Measurements from ENCODE around the gene LILRA6. TPM values are rescaled to one million over a fixed set of nuclear protein-coding genes. Genes with fewer than 3 reads are reported as not detected.

Gene LILRA6
- total RNA-seq, 1 donor from 2014 or later: not detected

DNA sequence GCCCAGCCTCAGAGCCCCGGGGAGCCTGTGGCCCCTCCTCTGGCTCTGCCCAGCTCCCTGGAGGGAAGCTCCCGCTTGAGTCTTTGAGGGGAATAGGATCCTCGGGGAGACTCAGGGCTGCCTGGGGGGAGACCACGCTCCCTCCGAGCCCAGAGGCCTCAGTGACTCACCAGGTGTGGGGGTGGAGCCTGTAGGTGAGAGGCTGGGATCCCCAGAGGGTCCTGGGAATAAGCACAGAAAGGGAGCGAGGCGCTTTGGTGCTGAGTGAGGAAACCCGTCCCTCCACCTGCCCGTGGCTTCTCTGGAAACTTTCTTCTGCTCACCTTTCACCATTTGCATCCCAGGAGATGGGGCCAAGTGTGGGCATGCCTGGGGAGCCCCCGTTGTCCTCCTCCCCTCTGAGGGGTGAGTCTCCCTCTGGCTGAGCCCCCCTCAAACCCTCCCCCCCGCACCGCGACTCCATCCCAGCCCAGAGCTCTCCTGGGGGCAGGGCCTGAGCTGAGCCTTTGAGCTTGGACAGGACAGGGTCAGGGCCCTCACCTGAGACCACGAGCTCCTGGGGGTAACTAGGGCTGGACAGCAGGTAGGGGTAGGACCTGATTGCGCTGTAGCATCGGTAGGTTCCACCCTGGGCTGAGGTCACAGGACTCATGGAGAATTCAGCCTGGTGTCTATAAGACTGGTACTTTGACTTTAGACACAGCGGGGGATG lies 11.8 kb upstream of the LILRA6 start:
- Mint-ChIP-seq H3K9me3 (ENCODE audit: unreplicated experiment) (no peaks in the 10 kb centered on the region), H3K36me3 (ENCODE audit: low read depth, unreplicated experiment) (peaks cover 3% of the 10 kb centered on the region), H3K4me3 (ENCODE audit: unreplicated experiment) (no peak overlapping the region), H3K4me1 (ENCODE audit: low read depth, unreplicated experiment) (no peaks in the 10 kb centered on the region), H3K27me3 (ENCODE audit: low read depth, unreplicated experiment) (peaks cover 34% of the 10 kb centered on the region), H3K27ac (ENCODE audit: unreplicated experiment) (no peak overlapping the region)
- no peak overlapping the region for H3K4me3 ChIP-seq (ENCODE audit: insufficient read depth, low read depth, low read length)
- H3K4me2 ChIP-seq (ENCODE audit: low read length): no peak overlapping the region
- H3K9ac ChIP-seq (ENCODE audit: low read length): no peak overlapping the region
- H2AFZ ChIP-seq (ENCODE audit: low read depth, low read length): no peak overlapping the region
- TF ChIP-seq, protein P1, sequence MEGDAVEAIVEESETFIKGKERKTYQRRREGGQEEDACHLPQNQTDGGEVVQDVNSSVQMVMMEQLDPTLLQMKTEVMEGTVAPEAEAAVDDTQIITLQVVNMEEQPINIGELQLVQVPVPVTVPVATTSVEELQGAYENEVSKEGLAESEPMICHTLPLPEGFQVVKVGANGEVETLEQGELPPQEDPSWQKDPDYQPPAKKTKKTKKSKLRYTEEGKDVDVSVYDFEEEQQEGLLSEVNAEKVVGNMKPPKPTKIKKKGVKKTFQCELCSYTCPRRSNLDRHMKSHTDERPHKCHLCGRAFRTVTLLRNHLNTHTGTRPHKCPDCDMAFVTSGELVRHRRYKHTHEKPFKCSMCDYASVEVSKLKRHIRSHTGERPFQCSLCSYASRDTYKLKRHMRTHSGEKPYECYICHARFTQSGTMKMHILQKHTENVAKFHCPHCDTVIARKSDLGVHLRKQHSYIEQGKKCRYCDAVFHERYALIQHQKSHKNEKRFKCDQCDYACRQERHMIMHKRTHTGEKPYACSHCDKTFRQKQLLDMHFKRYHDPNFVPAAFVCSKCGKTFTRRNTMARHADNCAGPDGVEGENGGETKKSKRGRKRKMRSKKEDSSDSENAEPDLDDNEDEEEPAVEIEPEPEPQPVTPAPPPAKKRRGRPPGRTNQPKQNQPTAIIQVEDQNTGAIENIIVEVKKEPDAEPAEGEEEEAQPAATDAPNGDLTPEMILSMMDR (IDR thresholded peaks at IDR 0.05; ENCODE audit: insufficient read depth, low read depth, low read length): no peak
- no peak for TF ChIP-seq EZH2 (IDR thresholded peaks at IDR 0.05; ENCODE audit: insufficient read depth, low read length)
- H4K20me1 ChIP-seq (ENCODE audit: insufficient read depth, low read length): no peaks in the 10 kb centered on the region
- FAIRE-seq (no peak), DNase-seq (ENCODE audit: low read depth) (no peak)
- H3K4me1 ChIP-seq (ENCODE audit: insufficient read depth, low read length): no peaks in the 10 kb centered on the region
- H3K79me2 ChIP-seq (ENCODE audit: insufficient read depth, low read length): no peaks in the 10 kb centered on the region
- H3K9me3 ChIP-seq (ENCODE audit: insufficient read depth, low read depth, low read length): no peaks in the 10 kb centered on the region
- no peaks in the 10 kb centered on the region for H3K36me3 ChIP-seq (ENCODE audit: insufficient read depth, low read length)
- no peaks in the 10 kb centered on the region for H3K27me3 ChIP-seq (ENCODE audit: insufficient read depth, low read length)
- H3K27ac ChIP-seq (ENCODE audit: low read depth, low read length): no peak overlapping the region

DNA sequence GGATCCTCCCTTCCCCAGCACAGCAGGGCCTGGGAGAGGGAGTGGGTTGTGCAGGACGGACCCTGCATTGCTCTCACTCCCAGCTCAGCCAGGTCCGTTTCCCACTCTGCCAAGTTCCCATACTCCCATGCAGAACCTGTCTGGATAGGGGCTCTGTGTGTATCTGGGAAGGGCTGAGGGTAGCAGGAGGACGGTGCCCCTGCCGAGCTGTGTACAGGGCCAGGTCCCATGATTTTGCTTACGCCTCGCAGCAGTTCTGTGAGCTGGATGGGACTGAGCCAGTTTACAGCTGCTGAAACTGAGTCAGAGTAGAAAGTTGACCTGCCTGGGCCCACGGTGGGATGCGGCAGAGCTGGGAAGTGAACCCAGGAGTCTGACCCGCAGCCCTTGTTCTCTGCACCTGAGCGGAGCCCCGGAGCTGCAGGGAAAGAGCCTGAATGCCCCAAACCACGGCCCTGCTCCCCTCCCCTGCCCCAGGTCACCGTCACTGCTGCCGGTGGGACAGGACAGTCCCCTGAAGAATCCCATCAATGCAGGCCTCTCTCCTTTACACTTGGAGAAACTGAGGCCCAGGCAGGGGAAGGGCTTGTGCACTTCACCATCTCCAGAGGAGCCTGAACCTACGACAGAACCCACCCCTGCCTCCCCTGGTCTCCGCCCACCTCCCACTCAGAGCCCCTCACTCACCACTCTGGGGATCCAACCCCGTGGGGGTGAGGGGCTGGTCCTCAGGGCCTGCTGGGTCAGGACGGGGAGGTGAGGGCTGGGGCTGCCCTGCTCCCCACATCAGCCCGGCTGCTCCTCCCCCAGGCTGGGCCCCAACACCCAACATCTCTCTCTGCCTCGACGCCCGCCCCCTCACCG lies 11.0 kb upstream of the LILRA6 start:
- no peak overlapping the region for H3K4me2 ChIP-seq (ENCODE audit: low read length)
- no peak overlapping the region for H3K9ac ChIP-seq (ENCODE audit: low read length)
- FAIRE-seq (no peak), DNase-seq (ENCODE audit: low read depth) (no peak)
- no peak overlapping the region for H3K27ac ChIP-seq (ENCODE audit: low read depth, low read length)
- TF ChIP-seq, protein P1 (IDR thresholded peaks at IDR 0.05; ENCODE audit: insufficient read depth, low read depth, low read length): no peak
- no peak for TF ChIP-seq EZH2 (IDR thresholded peaks at IDR 0.05; ENCODE audit: insufficient read depth, low read length)
- no peaks in the 10 kb centered on the region for H3K79me2 ChIP-seq (ENCODE audit: insufficient read depth, low read length)
- H4K20me1 ChIP-seq (ENCODE audit: insufficient read depth, low read length): no peaks in the 10 kb centered on the region
- H3K27ac Mint-ChIP-seq (ENCODE audit: unreplicated experiment): no peak overlapping the region
- no peak overlapping the region for H2AFZ ChIP-seq (ENCODE audit: low read depth, low read length)
- no peaks in the 10 kb centered on the region for H3K4me1 Mint-ChIP-seq (ENCODE audit: low read depth, unreplicated experiment)
- peaks cover 34% of the 10 kb centered on the region for H3K27me3 Mint-ChIP-seq (ENCODE audit: low read depth, unreplicated experiment)
- no peaks in the 10 kb centered on the region for H3K27me3 ChIP-seq (ENCODE audit: insufficient read depth, low read length)
- no peaks in the 10 kb centered on the region for H3K9me3 Mint-ChIP-seq (ENCODE audit: unreplicated experiment)
- H3K36me3 Mint-ChIP-seq (ENCODE audit: low read depth, unreplicated experiment): peaks cover 3% of the 10 kb centered on the region
- no peak overlapping the region for H3K4me3 Mint-ChIP-seq (ENCODE audit: unreplicated experiment)
- H3K9me3 ChIP-seq (ENCODE audit: insufficient read depth, low read depth, low read length): no peaks in the 10 kb centered on the region
- no peaks in the 10 kb centered on the region for H3K36me3 ChIP-seq (ENCODE audit: insufficient read depth, low read length)
- no peak overlapping the region for H3K4me3 ChIP-seq (ENCODE audit: insufficient read depth, low read depth, low read length)
- no peaks in the 10 kb centered on the region for H3K4me1 ChIP-seq (ENCODE audit: insufficient read depth, low read length)

All from astrocyte (in vitro differentiated cells and primary cell).